HepG2 (cell line): ENCODE measurements around the gene CELF5. TPM values are rescaled to one million over a fixed set of nuclear protein-coding genes. Genes with fewer than 3 reads are reported as not detected.
A peak's percentile ranks its signal among the peaks of the same experiment; 100 is the strongest.

Source experiments
- ATAC-seq: fragments of 200-7000 bp; cut with Tn5 transposase; 3 replicates; pipeline ENCODE4 v1.9.1; 2020; ENCODE audit warnings: mild to moderate bottlenecking, moderate library complexity
- BruUV-seq: library from RNA; stranded (reverse); fragments of 400-500 nt; replicated peaks from 2 replicates; lab custom pipeline; 2021; lab: Mats Ljungman, UMichigan
- CTCF ChIA-PET: fragments of 300-600 bp; formaldehyde crosslinking; extraction: SDS; loops from one replicate; lab custom pipeline; 2021; ENCODE audit warnings: low total read pairs, inconsistent platforms, low intra/inter-chr PET ratio; lab: Yijun Ruan, JAX
- POLR2A ChIA-PET: fragments of 350-600 bp; sonication (Branson Sonifier 250); formaldehyde crosslinking; loops from one replicate; lab custom pipeline; 2020; ENCODE audit warnings: antibody characterized with exemption, inconsistent platforms; lab: Yijun Ruan, JAX
- DNase-seq: peaks from one replicate; pipeline ENCODE4 v3.0.0-alpha.2; 2015; ENCODE audit warnings: low spot score
- FAIRE-seq: peaks from 3 replicates; lab custom pipeline; 2011; peaks lifted over from hg19 to GRCh38; lab: Jason Lieb, UNC
- H2AFZ ChIP-seq: one replicate; pipeline ENCODE4 v1.6.1; 2011; ENCODE audit warnings: low read length, inconsistent platforms
- H3K27ac ChIP-seq: fragments of 300-600 bp; 3 replicates; pipeline ENCODE4 v1.8.0; 2011; ENCODE audit warnings: mixed run types, mild to moderate bottlenecking, mixed read lengths, low read length, inconsistent platforms; ENCODE audit not compliant: insufficient read depth; ENCODE audit errors: extremely low read length
- H3K27me3 ChIP-seq, 2 experiments: fragments of 200-600 bp in 1 of 2; 2 replicates in 1 of 2; 3 replicates in 1 of 2; pipeline versions ENCODE4 v1.6.0 to v1.8.0; 2011; ENCODE audit warnings: low read length in 2 of 2, mild to moderate bottlenecking in 2 of 2, moderate library complexity in 2 of 2, inconsistent platforms in 1 of 2; ENCODE audit not compliant: insufficient read depth in 2 of 2, control insufficient read depth in 1 of 2
- H3K36me3 ChIP-seq, 2 experiments: fragments of 200-600 bp in 1 of 2; replicated peaks in 1 of 2; 2 replicates in 1 of 2; 3 replicates in 1 of 2; pipeline versions ENCODE4 v1.5.1 to v1.8.0; 2011; ENCODE audit warnings: low read length in 2 of 2, inconsistent platforms in 1 of 2; ENCODE audit not compliant: insufficient read depth in 2 of 2, control insufficient read depth in 1 of 2
- H3K4me1 ChIP-seq: 2 replicates; pipeline ENCODE4 v1.5.1; 2012; ENCODE audit warnings: low read length, inconsistent platforms; ENCODE audit not compliant: insufficient read depth
- H3K4me2 ChIP-seq: 2 replicates; pipeline ENCODE4 v1.6.0; 2011; ENCODE audit warnings: low read depth, low read length, inconsistent platforms
- H3K4me3 ChIP-seq, 3 experiments: fragments of 200-600 bp in 1 of 3; sonication (generic), shearing (Covaris generic) in 1 of 3; replicated peaks in 1 of 3; 2 replicates each; pipeline ENCODE4 v1.5.1; 2011 to 2016; ENCODE audit warnings: low read length in 3 of 3, inconsistent platforms in 2 of 3, low read depth in 2 of 3, mild to moderate bottlenecking in 2 of 3, control low read depth in 1 of 3, mixed read lengths in 1 of 3; ENCODE audit not compliant: insufficient read depth in 1 of 3
- H3K79me2 ChIP-seq: one replicate; pipeline ENCODE4 v1.6.1; 2011; ENCODE audit warnings: low read length, inconsistent platforms; ENCODE audit not compliant: insufficient read depth
- H3K9ac ChIP-seq: 2 replicates; pipeline ENCODE4 v1.6.0; 2011; ENCODE audit warnings: mild to moderate bottlenecking, low read depth, low read length, inconsistent platforms; ENCODE audit not compliant: insufficient read depth
- H3K9me3 ChIP-seq: 2 replicates; pipeline ENCODE4 v1.5.1; 2012; ENCODE audit warnings: mild to moderate bottlenecking, low read length
- H4K20me1 ChIP-seq: 2 replicates; pipeline ENCODE4 v1.6.0; 2011; ENCODE audit warnings: inconsistent platforms, mild to moderate bottlenecking, low read length, moderate library complexity; ENCODE audit not compliant: insufficient read depth
- CBX1 ChIP-seq: IDR thresholded peaks from one replicate; pipeline ENCODE4 v1.6.1; 2016; ENCODE audit warnings: antibody characterized with exemption, low read depth
- FOXP1 ChIP-seq, 2 experiments: fragments of 450-650 bp in 1 of 2; IDR thresholded peaks; 2 replicates each; pipeline ENCODE4 v1.6.1; 2017 to 2018; ENCODE audit warnings: antibody characterized with exemption in 1 of 2
- HIC2 ChIP-seq: sonication (generic); formaldehyde crosslinking; IDR thresholded peaks from 2 replicates; pipeline ENCODE4 v1.9.0; 2022; ENCODE audit warnings: low read depth, missing genetic modification reagents
- MBD4 ChIP-seq: IDR thresholded peaks from 2 replicates; pipeline ENCODE4 v1.6.1; 2012; ENCODE audit warnings: low read length, inconsistent platforms, borderline replicate concordance
- PPARG ChIP-seq: conservative IDR thresholded peaks from 2 replicates; pipeline ENCODE4 v1.6.1; 2016; ENCODE audit warnings: missing biosample characterization, missing genetic modification reagents
- SP1 ChIP-seq, 2 experiments: fragments of 450-650 bp in 1 of 2; sonication (generic) in 1 of 2; formaldehyde crosslinking in 1 of 2; IDR thresholded peaks; 2 replicates each; pipeline versions ENCODE4 v1.4.0 to v1.6.1; 2016 to 2020; ENCODE audit warnings: missing genetic modification reagents in 1 of 2
- WIZ ChIP-seq: sonication (generic); formaldehyde crosslinking; IDR thresholded peaks from 2 replicates; pipeline ENCODE4 v1.5.1; 2020; ENCODE audit warnings: mild to moderate bottlenecking, missing genetic modification reagents
- ZBTB38 ChIP-seq: sonication (generic); formaldehyde crosslinking; IDR thresholded peaks from 2 replicates; pipeline ENCODE4 v1.5.1; 2020; ENCODE audit warnings: mild to moderate bottlenecking, missing genetic modification reagents
- ZNF121 ChIP-seq: sonication (generic); formaldehyde crosslinking; IDR thresholded peaks from 2 replicates; pipeline ENCODE4 v1.5.0; 2020; ENCODE audit warnings: mild to moderate bottlenecking, missing genetic modification reagents
- ZNF343 ChIP-seq: sonication (generic); formaldehyde crosslinking; IDR thresholded peaks from 2 replicates; pipeline ENCODE4 v1.4.0; 2020; ENCODE audit warnings: mild to moderate bottlenecking, missing genetic modification reagents
- ZNF616 ChIP-seq: sonication (generic); formaldehyde crosslinking; IDR thresholded peaks from 2 replicates; pipeline ENCODE4 v1.5.0; 2020; ENCODE audit warnings: low read depth, mild to moderate bottlenecking, missing genetic modification reagents
- ZNF674 ChIP-seq: sonication (generic); formaldehyde crosslinking; IDR thresholded peaks from 2 replicates; pipeline ENCODE4 v1.5.0; 2020; ENCODE audit warnings: low read depth, mild to moderate bottlenecking, missing genetic modification reagents
- WGBS: methylation state at CpG from one replicate; pipeline ENCODE4 v1.1.6; 2017; ENCODE audit warnings: low lambda C conversion rate; 5-methylcytosine and 5-hydroxymethylcytosine counted together
- in situ Hi-C: cut with HindIII; loops from 2 replicates; pipeline ENCODE4 v1.10.0; 2017; ENCODE audit warnings: low pct_unique_long_range_greater_than_20kb; ENCODE audit not compliant: extremely low pct_ligation_motif_present
- intact Hi-C: fragments of 100-400 bp; cut with micrococcal nuclease; formaldehyde crosslinking; loops from one replicate; pipeline ENCODE4 v1.10.0; 2022; ENCODE audit not compliant: unreplicated experiment
- polyA plus RNA-seq, 8 experiments: library from polyadenylated mRNA; depleted of rRNA in 3 of 8; stranded (reverse) in 7 of 8; unstranded in 1 of 8; fragments of >200 nt; fragmentation: Illumina TruSeq in 4 of 8; extraction: Trizol in 4 of 8; gene quantifications; 2 replicates each; pipeline versions ENCODE4 v1.2.1 to v1.2.3, GENCODE V29; 2011 to 2016; ENCODE audit warnings: low read depth in 4 of 8, missing spikeins in 1 of 8, mixed read lengths in 1 of 8; ENCODE audit not compliant: insufficient read depth in 1 of 8
- total RNA-seq, 5 experiments: library from RNA; depleted of rRNA; stranded (reverse); fragments of >200 nt; fragmentation: Illumina TruSeq; extraction: Trizol; gene quantifications; 2 replicates each; pipeline ENCODE4 v1.2.3, GENCODE V29; 2016; ENCODE audit warnings: low read depth in 1 of 5

CELF5 gene
- total and polyA plus RNA-seq, 2 of the 13 experiments (the other 11 are each of a cell fraction or from before 2014, with no cell fraction given): 0.31 to 0.84 TPM

GRCh38 chr19:3194106-3195087 is 30.1 kb upstream of the CELF5 start:
- no peak overlapping the region for H3K4me2 ChIP-seq
- ATAC-seq: no peak
- TF ChIP-seq ZBTB38 (no peak), ZNF674 (CRISPR knock-in tag) (no peak), PPARG (CRISPR knock-in tag) (no peak), ZNF616 (CRISPR knock-in tag) (no peak), WIZ (CRISPR knock-in tag) (no peak), FOXP1 (IDR thresholded peaks at IDR 0.05) (no peak), FOXP1 (CRISPR knock-in tag; IDR thresholded peaks at IDR 0.05) (no peak), HIC2 (CRISPR knock-in tag) (no peak), CBX1 (no peak), SP1 (IDR thresholded peaks at IDR 0.05) (no peak), SP1 (CRISPR knock-in tag; IDR thresholded peaks at IDR 0.05) (no peak), ZNF343 (CRISPR knock-in tag) (no peak), ZNF121 (CRISPR knock-in tag) (peak; percentile 45; the same call in 1 of the 2 replicates), MBD4 (no peak)

More at GRCh38 chr19:3194106-3195087, 30.1 kb upstream of the CELF5 start:
- Histone ChIP-seq H3K9me3 (no peaks in the 10 kb centered on the region), H3K4me1 (no peaks in the 10 kb centered on the region), H3K27ac (no peak overlapping the region), H2AFZ (no peak overlapping the region), H3K4me3 (no peak overlapping the region), H3K36me3 (peaks cover 3 to 14% of the 10 kb centered on the region in 2 experiments; a peak in 2 of 5 replicates), H3K9ac (no peak overlapping the region), H3K27me3 (no peaks in the 10 kb centered on the region), H4K20me1 (no peaks in the 10 kb centered on the region), H3K79me2 (peaks cover 12% of the 10 kb centered on the region)
- POLR2A ChIA-PET: no interaction called here
- 91% methylated on average over 17 of the region's 17 CpGs for WGBS
- intact Hi-C loops (no loop called here), in situ Hi-C loops (no loop called here)
- CTCF ChIA-PET: no interaction called here
- FAIRE-seq (no peak), DNase-seq (no peak)
- BruUV-seq: TSS peak; percentile 38
